K562 (cell line): ENCODE data around the gene POMGNT2.

Experiments
- CTCF ChIP-seq, 3 experiments: IDR thresholded peaks in 2 of 3; conservative IDR thresholded peaks in 1 of 3; 2 replicates each; pipeline ENCODE4 v1.5.1; 2011 to 2012; ENCODE audit warnings: low read length in 3 of 3, mild to moderate bottlenecking in 3 of 3, control low read depth in 2 of 3, improper control_type of control experiment in 1 of 3, inconsistent platforms in 1 of 3, low read depth in 1 of 3, mixed read lengths in 1 of 3, moderate library complexity in 1 of 3; ENCODE audit not compliant: insufficient read depth in 2 of 3
- HMG20A ChIP-seq: fragments of 450-650 bp; formaldehyde crosslinking; conservative IDR thresholded peaks from 2 replicates; pipeline ENCODE4 v1.4.0; 2020; ENCODE audit warnings: mild to moderate bottlenecking, mixed read lengths
- MXI1 ChIP-seq: IDR thresholded peaks from 2 replicates; pipeline ENCODE4 v1.6.1; 2011; ENCODE audit warnings: low read depth, mild to moderate bottlenecking, improper control_type of control experiment, low read length
- PHF8 ChIP-seq: fragments of 200-600 bp; sonication (generic); IDR thresholded peaks from 2 replicates; pipeline ENCODE4 v1.6.1; 2012; ENCODE audit warnings: mixed run types, mild to moderate bottlenecking, inconsistent platforms, low read length, moderate library complexity, borderline replicate concordance
- POLR2AphosphoS5 ChIP-seq: IDR thresholded peaks from 2 replicates; pipeline ENCODE4 v1.6.1; 2011; ENCODE audit warnings: mild to moderate bottlenecking, low read depth, low read length, moderate library complexity; ENCODE audit not compliant: control insufficient read depth, insufficient read depth
- REST ChIP-seq, 2 experiments: fragments of 450-650 bp; formaldehyde crosslinking in 1 of 2; IDR thresholded peaks; 2 replicates each; pipeline versions ENCODE4 v1.4.0 to v1.6.1; 2014 to 2020; ENCODE audit warnings: mild to moderate bottlenecking in 2 of 2, borderline replicate concordance in 1 of 2, low read depth in 1 of 2
- ZNF140 ChIP-seq: fragments of 250-450 bp; sonication (Bioruptor Pico); IDR thresholded peaks from 2 replicates; pipeline ENCODE4 v1.8.0; 2021; ENCODE audit warnings: moderate library complexity, mild to moderate bottlenecking, inconsistent platforms
- ZNF24 ChIP-seq: fragments of 450-650 bp; IDR thresholded peaks from 2 replicates; pipeline ENCODE4 v1.6.1; 2016
- ZNF696 ChIP-seq: fragments of 250-450 bp; sonication (Bioruptor Pico); conservative IDR thresholded peaks from 2 replicates; pipeline ENCODE4 v1.4.0; 2020; ENCODE audit warnings: mild to moderate bottlenecking, moderate library complexity
- TF ChIP-seq, protein P1 (sequence below): fragments of 450-650 bp; formaldehyde crosslinking; IDR thresholded peaks from 2 replicates; pipeline ENCODE4 v1.4.0; 2022; ENCODE audit warnings: mild to moderate bottlenecking, moderate library complexity
- TF ChIP-seq, protein P2 (sequence below): sonication (generic); formaldehyde crosslinking; IDR thresholded peaks from 2 replicates; pipeline ENCODE4 v1.9.0; 2022; ENCODE audit warnings: mild to moderate bottlenecking, missing genetic modification reagents
- TF ChIP-seq, protein P3 (sequence below): fragments of 250-450 bp; sonication (Bioruptor Pico); IDR thresholded peaks from 2 replicates; pipeline ENCODE4 v1.8.0; 2021; ENCODE audit warnings: borderline replicate concordance, mild to moderate bottlenecking, moderate library complexity; ENCODE audit not compliant: poor library complexity, severe bottlenecking

DNA sequence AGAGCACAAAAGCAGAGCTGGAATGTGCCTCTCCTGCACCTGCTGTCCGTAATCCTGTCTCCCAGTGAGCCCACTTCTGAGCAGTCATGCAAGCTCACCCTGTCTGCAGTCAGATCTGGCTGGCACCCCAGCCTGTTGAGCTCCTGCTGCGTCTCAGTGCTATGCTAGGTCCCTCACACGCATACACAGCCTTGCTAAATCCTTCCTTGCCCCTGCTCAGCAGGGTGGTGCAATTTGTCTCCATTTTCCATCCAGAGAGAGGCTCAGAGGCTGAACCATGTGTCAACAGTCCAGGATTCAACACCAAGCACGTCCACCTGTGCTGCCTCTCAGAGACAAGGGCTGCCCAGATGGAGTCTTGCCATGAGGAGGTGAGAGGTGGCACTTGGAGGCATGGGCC lies 11.0 kb downstream of the POMGNT2 start:
- TF ChIP-seq MXI1, result no peak
- TF ChIP-seq, protein P1, sequence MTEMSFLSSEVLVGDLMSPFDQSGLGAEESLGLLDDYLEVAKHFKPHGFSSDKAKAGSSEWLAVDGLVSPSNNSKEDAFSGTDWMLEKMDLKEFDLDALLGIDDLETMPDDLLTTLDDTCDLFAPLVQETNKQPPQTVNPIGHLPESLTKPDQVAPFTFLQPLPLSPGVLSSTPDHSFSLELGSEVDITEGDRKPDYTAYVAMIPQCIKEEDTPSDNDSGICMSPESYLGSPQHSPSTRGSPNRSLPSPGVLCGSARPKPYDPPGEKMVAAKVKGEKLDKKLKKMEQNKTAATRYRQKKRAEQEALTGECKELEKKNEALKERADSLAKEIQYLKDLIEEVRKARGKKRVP (CRISPR knock-in tag), result no peak
- no peak for TF ChIP-seq CTCF (IDR thresholded peaks at IDR 0.05 in 2 of 3, conservative IDR thresholded peaks at IDR 0.05 in 1 of 3; ENCODE audit: insufficient read depth in 2 of 3, low read depth in 1 of 3, low read length in 3 of 3)
- no peak for TF ChIP-seq ZNF24
- TF ChIP-seq HMG20A (CRISPR knock-in tag), result no peak
- no peak for TF ChIP-seq REST (IDR thresholded peaks at IDR 0.05; ENCODE audit: borderline replicate concordance)
- no peak for TF ChIP-seq REST (CRISPR knock-in tag; IDR thresholded peaks at IDR 0.05; ENCODE audit: low read depth)
- TF ChIP-seq, protein P2, sequence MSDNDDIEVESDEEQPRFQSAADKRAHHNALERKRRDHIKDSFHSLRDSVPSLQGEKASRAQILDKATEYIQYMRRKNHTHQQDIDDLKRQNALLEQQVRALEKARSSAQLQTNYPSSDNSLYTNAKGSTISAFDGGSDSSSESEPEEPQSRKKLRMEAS (CRISPR knock-in tag), result no peak
- TF ChIP-seq POLR2AphosphoS5, result no peak
- no peak for TF ChIP-seq PHF8
- TF ChIP-seq, protein P3, sequence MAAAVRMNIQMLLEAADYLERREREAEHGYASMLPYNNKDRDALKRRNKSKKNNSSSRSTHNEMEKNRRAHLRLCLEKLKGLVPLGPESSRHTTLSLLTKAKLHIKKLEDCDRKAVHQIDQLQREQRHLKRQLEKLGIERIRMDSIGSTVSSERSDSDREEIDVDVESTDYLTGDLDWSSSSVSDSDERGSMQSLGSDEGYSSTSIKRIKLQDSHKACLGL, result no peak
- no peak for TF ChIP-seq ZNF140 (CRISPR knock-in tag)
- TF ChIP-seq ZNF696 (CRISPR knock-in tag), result no peak
